Keratinocyte (primary cell): ENCODE measurements around the gene GIMAP7. TPM values are rescaled to one million over a fixed set of nuclear protein-coding genes. Genes with fewer than 3 reads are reported as not detected.

ENCODE experiments used
- DNase-seq: peaks from one replicate; pipeline ENCODE4 v3.0.0-alpha.2; 2011; ENCODE audit warnings: low read depth, missing footprints, low spot score
- FAIRE-seq: peaks from 2 replicates; lab custom pipeline; 2011; peaks lifted over from hg19 to GRCh38; lab: Jason Lieb, UNC
- H2AFZ ChIP-seq: 2 replicates; pipeline ENCODE4 v1.6.0; 2012; ENCODE audit warnings: low read length, control low read depth, inconsistent platforms; ENCODE audit not compliant: control insufficient read depth
- H3K27ac ChIP-seq: 2 replicates; pipeline ENCODE4 v1.5.1; 2011; ENCODE audit warnings: low read length; ENCODE audit not compliant: control insufficient read depth, insufficient read depth
- H3K27me3 ChIP-seq: 3 replicates; pipeline ENCODE4 v1.6.0; 2011; ENCODE audit warnings: low read length; ENCODE audit not compliant: control insufficient read depth, insufficient read depth; ENCODE audit errors: extremely low read depth
- H3K36me3 ChIP-seq, 2 experiments: 2 replicates in 1 of 2; 3 replicates in 1 of 2; pipeline ENCODE4 v1.5.1; 2011; ENCODE audit warnings: low read length in 2 of 2, mild to moderate bottlenecking in 1 of 2; ENCODE audit not compliant: control insufficient read depth in 2 of 2, insufficient read depth in 2 of 2; ENCODE audit errors: extremely low read depth in 1 of 2
- H3K4me1 ChIP-seq: 3 replicates; pipeline ENCODE4 v1.5.1; 2011; ENCODE audit warnings: low read length; ENCODE audit not compliant: control insufficient read depth, insufficient read depth; ENCODE audit errors: extremely low read depth
- H3K4me2 ChIP-seq: 3 replicates; pipeline ENCODE4 v1.6.0; 2011; ENCODE audit warnings: low read depth, low read length; ENCODE audit not compliant: control insufficient read depth, insufficient read depth; ENCODE audit errors: extremely low read depth
- H3K4me3 ChIP-seq, 3 experiments: fragments of 200-600 bp in 1 of 3; sonication (generic) in 1 of 3; 2 replicates in 2 of 3; 3 replicates in 1 of 3; pipeline ENCODE4 v1.5.1; 2011 to 2016; ENCODE audit warnings: low read length in 3 of 3, mild to moderate bottlenecking in 3 of 3, control low read depth in 2 of 3, inconsistent platforms in 1 of 3, low read depth in 1 of 3, mixed read lengths in 1 of 3, mixed run types in 1 of 3, moderate library complexity in 1 of 3; ENCODE audit not compliant: control insufficient read depth in 2 of 3, insufficient read depth in 2 of 3; ENCODE audit errors: extremely low read depth in 1 of 3
- H3K79me2 ChIP-seq: 2 replicates; pipeline ENCODE4 v1.6.0; 2012; ENCODE audit warnings: low read length; ENCODE audit not compliant: control insufficient read depth, insufficient read depth
- H3K9ac ChIP-seq: 3 replicates; pipeline ENCODE4 v1.6.0; 2011; ENCODE audit warnings: low read length; ENCODE audit not compliant: control insufficient read depth, insufficient read depth; ENCODE audit errors: extremely low read depth
- H3K9me1 ChIP-seq: 3 replicates; pipeline ENCODE4 v1.6.0; 2011; ENCODE audit warnings: low read length; ENCODE audit not compliant: control insufficient read depth, insufficient read depth; ENCODE audit errors: extremely low read depth
- H3K9me3 ChIP-seq: 2 replicates; pipeline ENCODE4 v1.5.1; 2012; ENCODE audit warnings: low read depth, low read length; ENCODE audit not compliant: control insufficient read depth
- H4K20me1 ChIP-seq: 3 replicates; pipeline ENCODE4 v1.6.0; 2011; ENCODE audit warnings: low read length; ENCODE audit not compliant: control insufficient read depth, insufficient read depth; ENCODE audit errors: extremely low read depth
- EZH2 ChIP-seq: IDR thresholded peaks from one replicate; pipeline ENCODE4 v1.6.1; 2012; ENCODE audit warnings: inconsistent platforms, mild to moderate bottlenecking, low read length, moderate library complexity
- dilution Hi-C: fragments of 300-500 bp; cut with MboI; formaldehyde crosslinking; loops from one replicate; pipeline ENCODE4 v1.7.0; 2020; ENCODE audit warnings: low sequenced_read_pairs; ENCODE audit not compliant: extremely low pct_ligation_motif_present
- polyA plus RNA-seq, 5 experiments: library from polyadenylated mRNA; depleted of rRNA in 3 of 5; stranded (reverse) in 3 of 5; stranded (forward) in 1 of 5; unstranded in 1 of 5; fragments of >200 nt; gene quantifications; 1 replicate in 1 of 5; 2 replicates in 3 of 5; 3 replicates in 1 of 5; pipeline versions ENCODE4 v1.2.1 to v1.2.3, GENCODE V29; 2011 to 2012; ENCODE audit warnings: missing spikeins in 2 of 5, low read depth in 1 of 5, low replicate concordance in 1 of 5
- TF ChIP-seq, protein P1 (sequence below), 3 experiments: IDR thresholded peaks in 1 of 3; conservative IDR thresholded peaks in 1 of 3; optimal IDR thresholded peaks in 1 of 3; 2 replicates in 2 of 3; 3 replicates in 1 of 3; pipeline versions ENCODE3 to v1.5.1; 2011; ENCODE audit warnings: low read length in 3 of 3, mild to moderate bottlenecking in 3 of 3, moderate library complexity in 2 of 3, control low read depth in 1 of 3, inconsistent platforms in 1 of 3; ENCODE audit not compliant: insufficient read depth in 2 of 3; ENCODE audit errors: extremely low read depth in 1 of 3

The GIMAP7 gene
- polyA plus RNA-seq, 1 donor (not counting 4 experiments of a cell fraction or from before 2014, with no cell fraction given), result not detected

GRCh38 chr7:150515248-150516147 is 826 bp downstream of the GIMAP7 start:
- H3K79me2 ChIP-seq, result no peaks in the 10 kb centered on the region
- no peak overlapping the region for H2AFZ ChIP-seq
- H4K20me1 ChIP-seq, result no peaks in the 10 kb centered on the region
- FAIRE-seq (no peak), DNase-seq (no peak)
- no peaks in the 10 kb centered on the region for H3K27me3 ChIP-seq
- H3K4me3 ChIP-seq, result no peak overlapping the region
- H3K36me3 ChIP-seq, result no peaks in the 10 kb centered on the region
- no peaks in the 10 kb centered on the region for H3K4me1 ChIP-seq
- H3K4me2 ChIP-seq, result no peak overlapping the region
- H3K27ac ChIP-seq, result no peak overlapping the region
- dilution Hi-C loops, result no loop called here
- H3K9ac ChIP-seq, result no peak overlapping the region
- no peaks in the 10 kb centered on the region for H3K9me3 ChIP-seq
- no peaks in the 10 kb centered on the region for H3K9me1 ChIP-seq
- TF ChIP-seq, protein P1, sequence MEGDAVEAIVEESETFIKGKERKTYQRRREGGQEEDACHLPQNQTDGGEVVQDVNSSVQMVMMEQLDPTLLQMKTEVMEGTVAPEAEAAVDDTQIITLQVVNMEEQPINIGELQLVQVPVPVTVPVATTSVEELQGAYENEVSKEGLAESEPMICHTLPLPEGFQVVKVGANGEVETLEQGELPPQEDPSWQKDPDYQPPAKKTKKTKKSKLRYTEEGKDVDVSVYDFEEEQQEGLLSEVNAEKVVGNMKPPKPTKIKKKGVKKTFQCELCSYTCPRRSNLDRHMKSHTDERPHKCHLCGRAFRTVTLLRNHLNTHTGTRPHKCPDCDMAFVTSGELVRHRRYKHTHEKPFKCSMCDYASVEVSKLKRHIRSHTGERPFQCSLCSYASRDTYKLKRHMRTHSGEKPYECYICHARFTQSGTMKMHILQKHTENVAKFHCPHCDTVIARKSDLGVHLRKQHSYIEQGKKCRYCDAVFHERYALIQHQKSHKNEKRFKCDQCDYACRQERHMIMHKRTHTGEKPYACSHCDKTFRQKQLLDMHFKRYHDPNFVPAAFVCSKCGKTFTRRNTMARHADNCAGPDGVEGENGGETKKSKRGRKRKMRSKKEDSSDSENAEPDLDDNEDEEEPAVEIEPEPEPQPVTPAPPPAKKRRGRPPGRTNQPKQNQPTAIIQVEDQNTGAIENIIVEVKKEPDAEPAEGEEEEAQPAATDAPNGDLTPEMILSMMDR (optimal IDR thresholded peaks at IDR 0.05 in 1 of 3, IDR thresholded peaks at IDR 0.05 in 1 of 3, conservative IDR thresholded peaks at IDR 0.05 in 1 of 3; ENCODE audit: extremely low read depth in 1 of 3, insufficient read depth in 2 of 3, low read length in 3 of 3), result no peak
- TF ChIP-seq EZH2, result no peak

DNA sequence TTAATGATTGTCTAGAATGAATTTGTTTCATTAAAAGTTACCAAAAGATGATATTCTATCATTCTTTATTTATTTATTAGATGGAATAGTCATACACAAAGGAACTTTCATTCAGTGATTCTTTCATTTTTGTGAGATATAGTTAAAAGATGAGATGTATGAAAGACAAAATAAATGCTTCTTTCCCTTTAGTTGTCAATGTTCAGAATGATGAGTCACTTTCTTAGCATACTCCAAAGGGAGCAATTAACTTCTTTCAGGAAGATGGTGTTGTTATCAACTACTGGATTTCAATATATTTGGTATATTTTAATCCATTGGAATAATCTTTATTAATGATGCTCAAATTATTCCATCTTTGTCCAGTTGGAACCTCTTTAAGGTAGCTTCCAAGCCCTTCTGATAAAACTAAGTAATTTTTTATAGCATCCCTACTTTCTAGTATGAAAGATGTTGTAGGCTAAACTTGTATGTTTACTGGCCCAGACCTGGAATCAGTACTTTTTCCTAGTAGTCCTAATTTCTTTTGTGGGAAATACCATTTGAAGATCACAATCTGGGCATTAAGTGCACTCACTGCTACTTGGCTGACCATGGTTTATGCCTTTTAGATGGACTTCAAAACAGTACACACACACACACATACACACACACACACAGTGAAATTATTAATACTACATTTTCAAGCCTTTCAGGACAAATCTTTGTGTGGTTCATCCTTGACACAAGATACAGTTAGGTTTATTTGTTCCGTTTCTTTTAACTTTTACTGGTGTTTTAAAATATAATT is 2.5 kb downstream of the GIMAP7 start:
- Histone ChIP-seq H3K4me2 (no peak overlapping the region), H3K4me3 (no peak overlapping the region), H3K4me1 (no peaks in the 10 kb centered on the region), H3K9me3 (no peaks in the 10 kb centered on the region), H3K9me1 (no peaks in the 10 kb centered on the region), H3K36me3 (no peaks in the 10 kb centered on the region), H3K27me3 (no peaks in the 10 kb centered on the region), H2AFZ (no peak overlapping the region), H3K79me2 (no peaks in the 10 kb centered on the region), H3K27ac (no peak overlapping the region), H4K20me1 (no peaks in the 10 kb centered on the region), H3K9ac (no peak overlapping the region)
- dilution Hi-C loops, result no loop called here
- TF ChIP-seq, protein P1 (optimal IDR thresholded peaks at IDR 0.05 in 1 of 3, IDR thresholded peaks at IDR 0.05 in 1 of 3, conservative IDR thresholded peaks at IDR 0.05 in 1 of 3; ENCODE audit: extremely low read depth in 1 of 3, insufficient read depth in 2 of 3, low read length in 3 of 3), result no peak
- no peak for TF ChIP-seq EZH2
- no peak for FAIRE-seq
- no peak for DNase-seq
